GM12891 (cell line): ENCODE results near the gene LRP1.

Experiments
- POLR2A ChIP-seq: IDR thresholded peaks from 2 replicates; pipeline ENCODE4 v1.6.1; 2011; ENCODE audit warnings: low read depth, low read length, control low read depth
- POLR2AphosphoS5 ChIP-seq: IDR thresholded peaks from 2 replicates; pipeline ENCODE4 v1.6.1; 2011; ENCODE audit warnings: low read depth, low read length, control low read depth
- SPI1 ChIP-seq: IDR thresholded peaks from 2 replicates; pipeline ENCODE4 v1.6.1; 2011; ENCODE audit warnings: low read depth, low read length, control low read depth

- TF ChIP-seq POLR2AphosphoS5 (no peak), POLR2A (no peak), SPI1 (no peak)
These were observed 24.4 kb upstream of the LRP1 start for GRCh38 chr12:57103856-57104255.
